Stimulated activated CD8-positive, alpha-beta memory T cell treated with anti-CD3 and anti-CD28 coated beads, Interleukin-4, amount 100 ng/mL, for 24 hours (primary cell): ENCODE data around the gene SLC5A2.
"Not testable (repeated sequence)": the region's sequence is repeated elsewhere in the genome, so short reads cannot be mapped to it uniquely, and the experiment has no call there.

Source experiments
- DNase-seq: peaks from one replicate; pipeline ENCODE4 v3.0.0-alpha.2; 2020; ENCODE audit warnings: low read depth

The SLC5A2 gene

GRCh38 chr16:31529108-31529936, 46.4 kb downstream of the SLC5A2 start:
- no peak for DNase-seq

- no peak for DNase-seq
Measured at GRCh38 chr16:31529937-31530312, 47.0 kb downstream of the SLC5A2 start.

- DNase-seq: no peak
Measured at GRCh38 chr16:31530405-31530804, 47.5 kb downstream of the SLC5A2 start.

- DNase-seq: no peak
Measured at GRCh38 chr16:31531096-31531495, 48.2 kb downstream of the SLC5A2 start.

- DNase-seq: no peak
Measured at GRCh38 chr16:31532120-31532519, 49.2 kb downstream of the SLC5A2 start.

GRCh38 chr16:31532896-31533295, 50.0 kb downstream of the SLC5A2 start:
- DNase-seq: no peak

- DNase-seq: no peak
Measured at GRCh38 chr16:31535737-31536136, 52.8 kb downstream of the SLC5A2 start.

GRCh38 chr16:31536804-31537361, 54.0 kb downstream of the SLC5A2 start:
- DNase-seq: no peak

GRCh38 chr16:31537362-31538242, 54.7 kb downstream of the SLC5A2 start:
- DNase-seq: no peak

- DNase-seq: not testable (repeated sequence)
Measured at GRCh38 chr16:31538243-31538598, 55.3 kb downstream of the SLC5A2 start.

GRCh38 chr16:31539762-31540161, 56.8 kb downstream of the SLC5A2 start:
- DNase-seq: not testable (repeated sequence)
